GM18526 (cell line): ENCODE results near the gene C1orf210.

Experiments
- POLR2A ChIP-seq: IDR thresholded peaks from 3 replicates; pipeline ENCODE4 v1.6.1; 2011; ENCODE audit not compliant: insufficient read length; ENCODE audit errors: extremely low read depth

The C1orf210 gene

DNA sequence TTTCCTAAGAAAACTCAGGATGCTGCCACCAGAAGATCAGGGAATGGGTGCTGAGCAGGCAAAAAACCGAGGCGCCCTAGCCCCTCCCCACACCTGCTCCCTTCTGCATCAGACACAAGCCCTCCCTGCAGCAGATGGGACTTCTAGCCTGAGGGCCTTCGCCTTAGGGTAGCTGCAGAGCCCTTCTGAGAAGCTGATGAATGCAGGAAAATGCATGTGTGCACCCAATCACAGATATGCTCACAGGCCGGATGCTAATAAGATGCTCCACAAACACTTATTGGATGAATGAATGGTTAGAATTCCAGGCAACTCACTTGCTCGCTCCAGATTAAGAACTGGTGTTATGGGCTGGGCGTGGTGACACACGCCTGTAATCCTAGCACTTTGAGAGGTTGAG lies 6.8 kb upstream of the C1orf210 start:
- no peak for TF ChIP-seq POLR2A

- TF ChIP-seq POLR2A: no peak
Observed at GRCh38 chr1:43288785-43289706, 3.7 kb upstream of the C1orf210 start.

- TF ChIP-seq POLR2A: no peak
Observed at GRCh38 chr1:43288058-43288784, 2.8 kb upstream of the C1orf210 start.

DNA sequence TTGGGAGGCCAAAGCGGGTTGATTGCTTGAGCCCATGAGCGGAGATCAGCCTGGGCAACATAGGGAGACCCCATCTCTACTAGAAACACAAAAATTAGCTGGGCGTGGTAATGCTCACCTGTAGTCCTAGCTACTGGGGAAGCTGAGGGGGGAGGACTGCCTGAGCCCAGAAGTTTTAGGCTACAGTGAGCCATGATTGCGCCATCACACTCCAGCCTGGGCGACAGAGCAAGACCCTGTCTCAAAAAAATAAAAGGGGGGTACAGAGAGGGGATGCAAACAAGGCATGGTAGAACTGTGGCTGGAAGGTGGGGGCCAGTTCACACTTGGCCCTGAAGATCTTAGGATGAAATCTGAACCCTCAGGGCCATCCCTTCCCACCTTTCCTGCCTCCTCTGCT lies 1.2 kb upstream of the C1orf210 start:
- TF ChIP-seq POLR2A: no peak

DNA sequence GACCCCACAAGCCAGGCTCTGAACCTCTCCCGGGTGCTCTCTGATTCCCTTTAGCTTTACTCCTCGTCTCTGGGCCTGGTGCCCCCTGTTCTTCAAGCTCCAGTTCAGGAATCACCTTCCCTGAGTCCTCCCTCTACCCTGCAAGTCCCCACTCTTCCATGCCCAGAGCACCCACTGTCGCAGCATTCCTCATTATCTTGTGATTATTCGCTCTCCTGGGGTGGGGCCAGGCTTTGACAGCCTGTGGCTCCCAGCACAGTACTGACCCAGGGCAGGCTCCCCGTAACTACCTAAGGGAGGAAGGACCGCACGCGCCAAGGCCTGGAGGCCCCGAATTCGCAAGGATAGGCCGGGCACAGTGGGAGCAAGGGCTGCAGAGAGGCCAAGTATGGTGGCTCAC lies 734 bp upstream of the C1orf210 start:
- TF ChIP-seq POLR2A: no peak

GRCh38 chr1:43284546-43285110 lies 753 bp downstream of the C1orf210 start:
- TF ChIP-seq POLR2A: no peak

- TF ChIP-seq POLR2A: no peak
Observed at GRCh38 chr1:43284065-43284464, 1.3 kb downstream of the C1orf210 start.

DNA sequence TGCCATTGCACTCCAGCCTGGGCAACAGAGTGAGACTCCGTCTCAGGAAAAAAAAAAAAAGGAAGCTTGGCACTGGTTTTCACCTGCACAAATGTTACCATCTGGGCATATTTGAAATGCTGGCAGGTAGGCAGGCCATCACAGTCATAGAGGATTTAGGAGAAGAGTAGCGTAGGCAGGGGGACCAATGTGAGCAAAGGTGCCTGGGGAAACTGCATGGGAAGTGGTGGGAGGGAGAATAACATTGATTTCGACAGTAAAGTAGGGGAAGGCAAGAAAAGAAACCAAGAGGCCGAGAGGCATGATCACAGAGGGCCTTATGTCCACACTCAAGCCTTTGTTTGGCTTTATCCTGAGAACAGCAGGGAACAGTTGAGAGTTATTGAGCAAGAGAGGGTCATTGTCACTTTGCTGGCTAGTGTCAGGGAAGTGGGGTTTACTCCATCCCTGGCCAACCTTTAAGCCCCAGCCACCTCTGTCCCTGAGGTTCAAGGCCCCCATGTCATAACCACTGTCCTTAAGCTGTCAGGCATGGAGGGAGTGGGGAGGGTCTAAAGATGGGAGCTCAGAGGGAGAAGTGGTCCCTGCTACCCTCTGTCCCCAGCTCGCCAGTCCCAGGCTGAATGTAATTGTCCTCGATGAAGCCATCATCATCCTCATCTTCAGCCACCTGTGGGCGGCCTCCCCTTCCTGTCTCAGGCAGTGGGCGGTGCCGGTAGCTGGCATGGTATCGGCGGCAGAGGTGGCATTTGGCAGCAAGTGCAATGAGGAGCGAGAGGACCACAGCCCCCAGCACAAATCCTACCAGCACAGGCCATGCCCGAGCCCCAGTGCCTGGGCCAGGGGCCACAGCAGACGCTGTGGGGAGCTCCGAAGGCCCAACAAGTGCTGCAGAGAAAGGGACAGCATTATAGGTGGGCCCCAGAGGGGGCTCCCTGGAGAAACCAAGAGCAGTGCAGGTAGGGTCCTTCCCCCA lies 2.9 kb downstream of the C1orf210 start:
- TF ChIP-seq POLR2A: no peak

DNA sequence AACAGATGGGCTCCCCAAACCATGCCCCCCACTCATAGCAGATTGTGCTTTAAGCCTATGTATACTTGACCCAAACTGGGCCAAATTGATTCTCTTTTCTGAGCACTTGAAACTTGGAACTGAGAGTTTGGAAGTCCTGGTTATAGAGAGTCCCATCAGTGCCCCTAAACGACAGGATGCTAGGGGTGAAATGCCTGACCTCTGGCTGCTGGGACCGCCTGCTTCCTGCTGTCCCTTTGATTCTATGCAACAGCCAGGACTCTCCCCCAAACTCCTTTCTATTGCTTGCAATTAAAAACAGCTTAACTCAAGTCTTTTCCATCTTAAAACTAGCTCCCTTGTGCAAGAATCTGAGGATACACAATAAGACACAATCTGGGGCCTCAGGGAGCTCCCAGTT lies 4.7 kb downstream of the C1orf210 start:
- TF ChIP-seq POLR2A: no peak

- no peak for TF ChIP-seq POLR2A
Observed at GRCh38 chr1:43279666-43280065, 5.7 kb downstream of the C1orf210 start.

GRCh38 chr1:43279161-43279560 lies 6.2 kb downstream of the C1orf210 start:
- TF ChIP-seq POLR2A: no peak

GRCh38 chr1:43277116-43277876 lies 8.1 kb downstream of the C1orf210 start:
- no peak for TF ChIP-seq POLR2A

GRCh38 chr1:43276673-43277072 lies 8.7 kb downstream of the C1orf210 start:
- TF ChIP-seq POLR2A: no peak

DNA sequence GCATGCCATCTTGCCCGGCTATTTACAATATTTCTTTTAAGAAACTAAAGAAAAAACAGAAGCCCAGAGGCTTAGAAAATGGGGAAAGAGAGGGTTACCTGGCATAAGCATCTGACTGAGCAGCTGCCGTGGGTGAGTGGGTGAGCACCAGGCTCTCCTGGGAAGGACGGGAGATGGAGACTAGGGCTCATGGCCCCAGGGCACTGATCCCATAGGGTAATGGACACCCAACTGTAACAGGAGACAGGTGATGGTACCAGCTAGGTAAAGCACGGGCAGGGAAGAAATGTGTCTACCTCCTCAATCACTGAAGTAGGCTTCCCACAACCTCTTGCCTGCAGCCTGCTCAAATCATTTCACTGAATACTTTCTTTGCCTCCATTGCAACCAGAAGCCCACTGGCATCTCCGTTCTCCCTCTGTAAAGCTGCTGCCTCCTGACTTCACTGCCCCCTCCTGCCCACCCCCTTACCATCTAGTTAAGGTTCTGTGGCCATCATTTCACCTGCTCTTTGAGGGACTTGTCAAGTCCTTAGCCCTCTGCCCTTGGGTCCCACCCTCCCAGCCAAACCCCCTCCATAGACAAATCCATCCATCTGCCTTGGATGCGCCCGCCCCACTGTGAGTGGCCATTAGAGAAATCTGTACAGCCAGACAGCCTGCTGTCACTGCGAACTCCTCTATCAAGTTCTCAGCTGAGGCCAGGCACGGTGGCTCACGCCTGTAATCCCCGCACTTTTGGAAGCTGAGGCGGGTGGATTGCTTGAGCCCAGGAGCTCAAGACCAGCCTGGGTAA lies 9.4 kb downstream of the C1orf210 start:
- TF ChIP-seq POLR2A: no peak

DNA sequence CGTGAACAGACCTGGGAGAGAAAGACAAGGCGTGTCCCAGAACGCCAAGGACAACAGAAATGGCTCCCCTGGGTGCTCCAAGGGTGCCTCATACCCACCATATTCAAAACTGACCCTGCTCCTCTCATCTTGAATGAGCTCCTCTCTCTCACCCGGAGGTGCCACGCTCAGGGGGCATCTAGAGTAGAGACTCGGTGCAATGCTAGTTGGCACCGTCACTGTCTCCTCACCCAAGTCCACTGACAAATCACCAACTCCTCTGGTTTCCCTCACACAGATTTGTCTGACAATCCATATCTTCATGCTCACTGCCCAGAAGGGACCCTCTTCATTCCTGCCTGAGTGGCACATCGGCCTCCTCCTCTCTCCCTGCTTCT lies 10.6 kb downstream of the C1orf210 start:
- TF ChIP-seq POLR2A: no peak
